GM19193 (cell line): ENCODE data around the gene MCF2L2.

Source experiments
- POLR2A ChIP-seq: IDR thresholded peaks from 4 replicates; pipeline ENCODE4 v1.6.1; 2011; ENCODE audit not compliant: insufficient read depth, insufficient read length; ENCODE audit errors: extremely low read depth

Gene MCF2L2

GRCh38 chr3:183247011-183247589 is 181.3 kb downstream of the MCF2L2 start:
- no peak for TF ChIP-seq POLR2A

DNA sequence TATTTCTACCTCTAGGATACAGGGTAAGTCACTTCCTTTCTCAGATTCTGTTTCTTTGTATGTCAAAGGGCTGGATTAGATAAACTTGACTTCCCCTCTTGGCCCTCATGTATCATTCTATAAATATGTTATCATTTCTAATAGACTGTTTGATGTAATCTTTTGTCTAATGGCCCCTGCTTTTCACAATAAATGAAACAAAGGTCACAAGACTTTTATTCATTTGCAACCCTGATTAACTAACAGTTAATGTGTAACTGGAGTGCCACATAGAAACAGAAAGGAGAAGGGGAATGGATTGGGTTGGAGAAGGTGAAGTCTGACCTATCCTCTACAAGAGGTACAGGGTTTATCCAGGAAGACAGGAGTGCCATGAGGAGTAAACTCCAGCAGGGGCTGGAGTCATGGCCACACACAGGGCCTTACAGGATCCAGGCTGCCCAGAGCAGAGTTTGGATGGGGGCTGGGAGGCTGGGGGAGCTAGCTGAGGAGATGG is 183.4 kb downstream of the MCF2L2 start:
- no peak for TF ChIP-seq POLR2A

GRCh38 chr3:183244219-183244618 is 184.2 kb downstream of the MCF2L2 start:
- TF ChIP-seq POLR2A: no peak

DNA sequence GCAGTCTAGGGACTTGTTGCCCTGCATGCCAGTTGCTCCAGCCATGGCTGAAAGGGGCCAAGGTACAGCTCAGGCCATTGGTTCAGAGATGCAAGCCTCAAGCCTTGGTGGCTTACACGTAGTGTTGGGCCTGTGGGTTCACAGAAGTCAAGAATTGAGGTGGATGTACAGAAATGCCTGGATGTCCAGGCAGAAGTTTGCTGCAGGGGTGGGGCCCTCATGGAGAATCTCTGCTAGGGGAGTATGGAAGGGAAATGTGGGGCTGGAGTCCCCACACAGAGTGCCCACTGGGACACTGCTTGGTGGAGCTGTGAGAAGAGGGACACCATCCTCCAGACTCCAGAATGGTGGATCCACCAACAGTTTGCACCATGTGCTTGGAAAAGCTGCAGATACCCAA is 186.0 kb downstream of the MCF2L2 start:
- TF ChIP-seq POLR2A: no peak

DNA sequence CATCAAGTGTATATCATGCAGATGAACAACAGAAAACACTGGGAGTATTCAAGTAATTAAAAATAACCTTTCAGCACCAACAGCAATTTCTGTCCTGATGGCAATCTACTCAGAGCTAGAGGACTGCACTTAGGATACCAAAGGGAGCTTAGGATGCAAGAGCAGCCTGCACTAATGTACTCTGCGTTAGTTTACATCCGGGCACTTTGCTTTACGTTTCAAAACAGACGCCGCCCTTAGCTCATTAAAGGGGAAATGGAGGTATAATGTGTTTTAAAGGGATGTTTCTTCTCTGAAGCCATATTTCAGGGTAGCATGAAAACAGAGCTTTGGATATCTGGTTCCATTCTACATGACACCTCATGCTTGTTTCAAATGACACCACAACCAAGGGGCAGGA is 189.4 kb downstream of the MCF2L2 start:
- TF ChIP-seq POLR2A: no peak

DNA sequence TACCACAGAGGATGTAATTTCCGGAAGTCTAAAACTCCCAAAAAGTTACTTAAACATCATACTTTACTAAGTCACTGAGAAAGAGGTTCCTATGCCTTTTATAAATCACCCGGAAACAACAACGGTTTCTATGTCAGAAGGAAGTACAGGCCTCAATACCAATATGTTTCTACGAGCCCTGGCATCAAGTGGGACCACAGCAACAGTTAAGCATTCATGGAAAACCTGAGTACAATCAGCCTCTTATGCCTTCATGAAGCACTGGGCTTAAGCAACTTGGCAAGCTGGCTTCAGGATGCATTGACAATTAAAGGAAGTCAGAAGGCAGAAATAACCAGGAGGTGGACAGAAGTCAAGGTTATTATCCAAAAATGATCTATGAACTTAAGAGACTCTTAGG is 194.5 kb downstream of the MCF2L2 start:
- TF ChIP-seq POLR2A: no peak

DNA sequence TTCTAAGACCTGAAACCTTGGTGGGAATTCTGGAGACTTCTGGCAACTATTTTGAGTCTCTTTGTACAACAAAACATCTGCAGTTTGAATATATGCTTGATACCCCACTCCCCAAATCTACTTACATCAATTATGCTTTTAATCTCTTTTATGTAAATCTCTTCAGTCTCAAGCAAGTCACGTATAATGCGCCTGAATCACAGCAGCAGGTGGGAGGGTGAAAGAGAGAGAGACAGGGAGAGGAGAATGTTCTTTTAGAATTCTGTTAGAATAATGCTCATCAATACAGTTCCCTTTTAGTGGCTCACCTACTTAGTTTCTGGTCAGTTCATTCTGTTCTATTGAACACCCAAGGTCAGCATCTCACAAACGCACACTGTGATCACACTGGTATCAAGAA is 197.6 kb downstream of the MCF2L2 start:
- no peak for TF ChIP-seq POLR2A

DNA sequence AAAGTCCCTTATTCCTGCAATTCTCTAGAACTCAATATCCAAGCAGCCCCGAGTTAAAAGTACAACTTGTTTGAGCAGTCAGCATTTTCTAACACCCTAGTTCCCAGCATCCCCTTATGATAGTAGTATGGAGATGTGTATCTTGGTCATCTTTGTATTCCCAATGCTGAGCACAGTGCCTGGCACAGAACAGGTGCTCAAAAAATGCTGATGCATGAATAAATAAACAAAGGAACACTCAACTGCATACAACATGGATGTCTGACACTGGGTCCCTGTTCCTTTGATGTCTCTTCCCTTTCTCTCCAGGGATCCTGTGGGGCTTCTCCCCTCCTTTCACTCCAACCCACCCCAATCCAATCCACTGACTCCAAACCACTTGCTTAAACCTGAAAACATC is 199.2 kb downstream of the MCF2L2 start:
- TF ChIP-seq POLR2A: no peak

- no peak for TF ChIP-seq POLR2A
Observed at GRCh38 chr3:183227586-183227985, 200.8 kb downstream of the MCF2L2 start.

GRCh38 chr3:183226333-183226890 is 202.0 kb downstream of the MCF2L2 start:
- no peak for TF ChIP-seq POLR2A

DNA sequence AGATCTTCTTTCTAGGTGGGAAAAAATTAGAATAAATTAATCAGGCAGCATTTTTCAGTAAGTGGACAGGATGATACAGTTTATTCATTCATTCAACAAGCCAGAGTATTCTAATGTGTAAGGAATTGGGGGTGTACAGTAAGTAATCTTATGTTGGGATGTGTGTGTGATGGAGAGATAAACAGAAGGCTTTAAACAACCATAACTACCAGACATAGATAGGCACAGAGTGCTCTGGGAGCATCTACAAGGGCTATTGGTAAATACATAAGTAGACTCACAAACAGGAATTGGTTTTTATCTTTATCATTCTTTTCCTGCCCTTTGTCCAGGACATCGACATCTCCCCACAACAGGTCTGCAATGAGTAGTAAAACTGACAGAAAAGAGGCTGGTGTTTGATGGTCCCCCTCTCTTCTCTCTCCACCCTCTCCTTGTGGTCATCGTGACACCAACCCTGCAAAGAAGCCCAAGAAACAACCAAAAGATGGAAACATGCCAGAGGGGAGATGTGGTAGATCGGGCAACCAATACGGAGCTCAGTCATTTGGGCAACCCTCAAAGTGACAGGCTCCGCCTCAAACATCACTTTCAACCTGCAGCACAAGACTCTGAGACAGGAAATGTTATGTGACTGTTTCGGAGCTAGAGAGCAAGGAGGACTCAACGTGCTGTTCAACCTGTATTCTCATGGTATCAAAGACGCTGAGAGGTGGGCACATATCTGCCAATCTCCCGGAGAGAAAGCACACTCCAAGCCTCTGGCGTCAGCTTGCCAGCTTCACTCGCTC is 204.0 kb downstream of the MCF2L2 start:
- TF ChIP-seq POLR2A: no peak

DNA sequence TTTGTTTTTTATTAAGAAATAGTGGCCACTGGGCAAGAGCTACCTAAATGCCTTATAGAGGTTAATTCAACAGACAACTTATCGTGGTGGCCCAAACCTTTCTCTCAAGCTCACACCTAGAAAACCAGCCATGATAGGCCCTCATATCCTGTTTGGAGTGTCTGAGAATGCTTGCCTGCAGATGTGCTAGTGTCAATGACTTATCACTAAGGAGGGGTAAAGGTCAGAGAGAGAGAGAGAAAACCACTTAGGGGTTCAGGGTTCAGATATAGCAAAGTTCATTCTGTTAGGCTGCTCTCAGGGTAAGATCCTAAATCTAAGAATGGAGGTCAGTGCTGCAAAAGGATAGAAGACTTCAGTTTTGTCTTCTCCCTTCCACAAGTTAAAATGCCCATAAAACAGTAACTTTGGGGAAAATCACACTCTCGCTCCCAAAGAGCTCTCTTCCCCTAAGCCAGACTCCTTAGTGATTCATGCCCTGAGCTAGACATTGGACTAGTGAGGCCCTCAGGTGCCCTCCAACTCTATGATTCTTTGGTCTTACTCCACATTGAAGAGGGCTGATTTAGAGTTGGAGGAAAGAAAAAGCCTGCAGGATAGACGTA is 205.7 kb downstream of the MCF2L2 start:
- TF ChIP-seq POLR2A: no peak

DNA sequence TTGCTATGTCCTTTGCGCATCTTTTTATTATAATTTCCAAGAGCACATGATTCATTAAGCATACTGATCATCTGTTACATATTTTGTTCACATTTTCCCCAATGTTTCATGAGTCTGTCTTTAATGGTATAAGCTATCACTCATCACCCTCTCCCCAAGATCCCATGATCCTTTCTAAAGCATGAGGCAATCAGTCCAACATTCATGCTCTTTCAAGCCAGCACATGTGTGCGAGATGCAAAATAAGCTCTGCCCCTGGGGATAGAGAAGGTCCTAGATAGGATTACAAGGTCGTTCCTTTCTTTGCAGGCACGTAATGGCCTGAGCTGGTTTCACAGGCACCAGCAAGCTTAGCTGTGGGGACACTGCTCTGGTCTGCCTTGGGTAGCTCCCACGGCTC is 207.6 kb downstream of the MCF2L2 start:
- no peak for TF ChIP-seq POLR2A

DNA sequence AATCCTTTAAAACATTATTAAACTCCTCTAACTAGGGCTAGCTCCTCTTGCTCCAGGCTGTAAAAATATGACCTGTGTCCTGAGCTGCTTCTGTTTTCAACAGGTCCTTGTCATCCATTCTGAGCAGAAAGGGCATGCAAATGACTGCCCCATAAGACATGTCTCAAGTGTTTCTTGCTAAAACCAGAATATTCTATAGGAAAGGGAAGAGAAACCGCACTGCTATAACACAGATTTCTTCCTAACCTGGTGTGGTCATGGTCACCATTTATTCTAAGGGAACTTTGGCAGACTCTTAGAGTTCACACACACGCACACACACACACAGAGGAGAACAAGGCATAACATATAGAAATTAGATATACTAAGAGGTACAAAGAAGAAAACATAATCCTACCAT is 209.6 kb downstream of the MCF2L2 start:
- no peak for TF ChIP-seq POLR2A

GRCh38 chr3:183217548-183218332 is 210.7 kb downstream of the MCF2L2 start:
- no peak for TF ChIP-seq POLR2A
